ENCODE results near the gene FGF22.

FGF22 gene

GRCh38 chr19:676339-677105 is 36.8 kb downstream of the FGF22 start, which contains the start of gene FSTL3:
Gene FSTL3, plus strand, starts transcription at chr19:676392. Its CDS starts 32 bp downstream, at chr19:676424.
- DNase-seq (ENCODE audit: extremely low read depth in 1 of 2, low read depth in 1 of 2): no peak

DNA sequence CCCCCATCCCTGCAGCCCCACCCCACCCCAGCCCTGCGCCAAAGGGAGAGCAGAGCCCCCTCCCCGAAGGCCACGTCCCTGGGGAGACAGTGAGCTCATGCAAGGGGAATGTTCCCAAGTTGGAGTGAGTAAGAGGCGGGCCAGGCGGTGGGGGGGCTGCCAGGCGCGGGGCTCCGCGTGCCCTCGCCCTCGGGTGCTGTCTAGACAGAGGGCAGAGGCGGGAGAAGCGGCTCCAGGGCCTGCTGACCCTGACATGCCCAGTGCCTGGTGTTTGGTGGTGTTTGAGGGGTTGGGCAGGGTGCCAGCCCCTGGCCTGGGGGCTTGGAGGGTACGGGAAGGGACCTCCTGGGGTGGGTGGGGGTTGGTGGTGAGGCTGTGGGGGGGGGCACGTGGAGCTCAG is 37.5 kb downstream of the FGF22 start:
- DNase-seq (ENCODE audit: extremely low read depth in 1 of 2, low read depth in 1 of 2): no peak

GRCh38 chr19:677601-678436 is 38.1 kb downstream of the FGF22 start:
- DNase-seq (ENCODE audit: extremely low read depth in 1 of 2, low read depth in 1 of 2): no peak

- DNase-seq (ENCODE audit: extremely low read depth in 1 of 2, low read depth in 1 of 2): no peak
Observed at GRCh38 chr19:678791-679388, 39.2 kb downstream of the FGF22 start.

DNA sequence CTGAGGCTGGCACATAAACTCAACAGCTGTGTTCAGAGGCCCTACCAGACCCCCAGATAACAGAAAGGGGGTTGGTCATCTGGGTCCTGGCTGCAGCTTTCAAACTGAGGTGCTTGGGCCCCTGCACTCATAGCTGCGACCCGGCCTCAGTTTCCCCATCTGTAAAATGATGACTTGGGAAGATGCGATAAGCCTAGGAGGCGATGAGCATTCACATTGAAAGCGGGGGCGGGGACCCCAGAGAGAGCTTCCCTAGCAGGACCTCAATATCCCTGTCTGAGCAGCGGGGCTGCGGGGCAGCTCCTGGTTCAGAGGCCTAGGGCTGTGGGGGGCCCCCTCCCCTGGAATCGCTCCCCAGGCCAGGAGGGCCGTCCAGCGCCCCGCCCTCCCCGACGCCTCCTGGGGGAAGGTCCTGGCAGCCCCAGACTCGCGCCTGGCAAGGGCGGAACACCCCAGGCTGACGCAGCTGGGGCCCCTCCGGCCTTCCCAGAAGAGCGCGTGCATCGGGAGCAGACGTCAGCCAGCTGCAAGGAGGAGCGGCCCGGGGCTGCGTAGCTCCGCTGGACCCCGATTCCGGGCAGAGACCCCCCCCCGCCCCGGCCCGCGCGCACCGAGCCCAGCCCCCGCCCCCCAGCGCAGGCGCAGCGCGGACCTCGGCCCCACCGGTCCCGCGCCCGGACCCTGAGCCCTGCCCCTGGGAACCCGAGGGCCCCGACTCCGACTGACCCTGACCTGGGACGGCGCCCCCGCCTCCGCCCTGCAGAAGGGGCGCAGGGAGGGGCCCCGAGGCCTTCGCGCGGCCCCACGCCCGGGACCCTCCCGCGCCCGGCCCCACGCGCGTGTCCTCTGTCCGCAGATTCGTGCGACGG is 40.0 kb downstream of the FGF22 start:
- no peak for DNase-seq (ENCODE audit: extremely low read depth in 1 of 2, low read depth in 1 of 2)

DNA sequence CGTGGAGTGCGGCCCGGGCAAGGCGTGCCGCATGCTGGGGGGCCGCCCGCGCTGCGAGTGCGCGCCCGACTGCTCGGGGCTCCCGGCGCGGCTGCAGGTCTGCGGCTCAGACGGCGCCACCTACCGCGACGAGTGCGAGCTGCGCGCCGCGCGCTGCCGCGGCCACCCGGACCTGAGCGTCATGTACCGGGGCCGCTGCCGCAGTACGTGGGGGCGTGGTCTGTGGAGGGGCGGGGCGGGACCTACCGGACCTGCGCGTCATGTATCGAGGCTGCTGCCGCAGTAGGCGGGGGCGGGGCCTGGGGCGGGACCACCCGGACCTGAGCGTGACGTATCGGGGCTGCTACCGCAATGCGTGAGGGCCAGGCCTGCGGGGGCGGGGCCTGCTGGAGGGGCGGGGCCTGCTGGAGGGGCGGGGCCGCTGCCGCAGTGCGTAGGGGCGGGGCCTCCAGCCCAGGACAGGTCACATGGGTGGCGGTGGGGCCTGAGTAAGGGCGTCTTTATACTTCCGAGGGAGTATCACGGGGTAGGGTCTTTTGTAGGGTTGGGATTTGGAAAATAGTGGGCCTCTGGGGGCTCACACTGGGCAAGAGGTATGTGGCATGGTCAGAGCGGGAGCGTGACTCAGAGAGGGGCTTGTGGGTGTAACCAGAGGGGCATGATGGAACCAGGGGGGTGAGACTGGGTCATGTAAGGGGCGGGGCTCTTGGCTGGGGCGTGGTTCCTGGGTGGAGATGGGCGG is 40.8 kb downstream of the FGF22 start:
- DNase-seq (ENCODE audit: extremely low read depth in 1 of 2, low read depth in 1 of 2): peak; percentile 99

DNA sequence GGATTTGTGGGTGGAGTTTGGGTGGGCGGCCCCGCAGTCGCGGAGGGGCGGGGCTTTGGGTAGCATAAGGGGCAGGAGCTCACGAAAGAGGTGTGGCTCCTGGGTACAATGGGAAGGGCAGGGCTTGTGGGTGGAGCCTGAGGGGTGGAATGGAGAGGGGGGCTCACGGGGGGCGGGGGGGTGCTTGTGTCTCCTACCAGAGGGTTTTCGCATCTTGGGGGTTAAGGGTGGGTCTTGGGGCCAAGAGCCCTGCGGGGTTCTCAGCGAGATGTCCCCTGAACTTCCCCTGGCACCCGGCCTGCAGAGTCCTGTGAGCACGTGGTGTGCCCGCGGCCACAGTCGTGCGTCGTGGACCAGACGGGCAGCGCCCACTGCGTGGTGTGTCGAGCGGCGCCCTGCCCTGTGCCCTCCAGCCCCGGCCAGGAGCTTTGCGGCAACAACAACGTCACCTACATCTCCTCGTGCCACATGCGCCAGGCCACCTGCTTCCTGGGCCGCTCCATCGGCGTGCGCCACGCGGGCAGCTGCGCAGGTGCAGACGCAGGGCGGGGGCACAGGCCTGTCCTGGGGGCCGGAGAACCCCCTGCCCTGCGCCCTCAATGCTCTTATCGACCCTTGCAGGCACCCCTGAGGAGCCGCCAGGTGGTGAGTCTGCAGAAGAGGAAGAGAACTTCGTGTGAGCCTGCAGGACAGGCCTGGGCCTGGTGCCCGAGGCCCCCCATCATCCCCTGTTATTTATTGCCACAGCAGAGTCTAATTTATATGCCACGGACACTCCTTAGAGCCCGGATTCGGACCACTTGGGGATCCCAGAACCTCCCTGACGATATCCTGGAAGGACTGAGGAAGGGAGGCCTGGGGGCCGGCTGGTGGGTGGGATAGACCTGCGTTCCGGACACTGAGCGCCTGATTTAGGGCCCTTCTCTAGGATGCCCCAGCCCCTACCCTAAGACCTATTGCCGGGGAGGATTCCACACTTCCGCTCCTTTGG is 41.6 kb downstream of the FGF22 start:
- no peak for DNase-seq (ENCODE audit: extremely low read depth in 1 of 2, low read depth in 1 of 2)

DNA sequence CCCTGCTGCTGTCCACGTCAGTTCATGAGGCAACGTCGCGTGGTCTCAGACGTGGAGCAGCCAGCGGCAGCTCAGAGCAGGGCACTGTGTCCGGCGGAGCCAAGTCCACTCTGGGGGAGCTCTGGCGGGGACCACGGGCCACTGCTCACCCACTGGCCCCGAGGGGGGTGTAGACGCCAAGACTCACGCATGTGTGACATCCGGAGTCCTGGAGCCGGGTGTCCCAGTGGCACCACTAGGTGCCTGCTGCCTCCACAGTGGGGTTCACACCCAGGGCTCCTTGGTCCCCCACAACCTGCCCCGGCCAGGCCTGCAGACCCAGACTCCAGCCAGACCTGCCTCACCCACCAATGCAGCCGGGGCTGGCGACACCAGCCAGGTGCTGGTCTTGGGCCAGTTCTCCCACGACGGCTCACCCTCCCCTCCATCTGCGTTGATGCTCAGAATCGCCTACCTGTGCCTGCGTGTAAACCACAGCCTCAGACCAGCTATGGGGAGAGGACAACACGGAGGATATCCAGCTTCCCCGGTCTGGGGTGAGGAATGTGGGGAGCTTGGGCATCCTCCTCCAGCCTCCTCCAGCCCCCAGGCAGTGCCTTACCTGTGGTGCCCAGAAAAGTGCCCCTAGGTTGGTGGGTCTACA is 43.1 kb downstream of the FGF22 start:
- DNase-seq (ENCODE audit: extremely low read depth in 1 of 2, low read depth in 1 of 2): no peak

DNA sequence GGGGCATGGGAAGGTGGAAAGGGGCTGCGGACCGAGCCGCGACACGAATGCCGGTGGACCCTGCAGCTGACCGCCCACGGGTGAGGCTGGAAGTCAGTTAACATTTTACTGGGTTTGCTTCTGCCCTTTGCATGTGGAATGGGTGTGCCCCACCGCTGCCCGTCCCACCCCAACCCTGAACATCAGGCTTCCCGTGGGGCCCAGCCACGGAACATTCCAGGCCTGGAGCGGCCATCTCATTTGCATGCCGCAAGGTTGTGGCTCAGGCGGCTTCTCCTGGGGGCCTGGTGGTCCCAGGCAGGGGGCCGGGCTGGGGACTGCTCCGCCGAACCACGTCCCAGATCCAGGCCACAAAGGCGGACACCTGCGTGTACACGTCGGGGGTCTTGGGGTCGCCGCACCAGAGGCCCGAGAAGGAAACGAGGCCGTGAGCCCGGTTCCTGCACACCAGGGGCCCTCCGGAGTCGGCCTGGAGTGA is 45.8 kb downstream of the FGF22 start:
- no peak for DNase-seq (ENCODE audit: extremely low read depth in 1 of 2, low read depth in 1 of 2)

DNA sequence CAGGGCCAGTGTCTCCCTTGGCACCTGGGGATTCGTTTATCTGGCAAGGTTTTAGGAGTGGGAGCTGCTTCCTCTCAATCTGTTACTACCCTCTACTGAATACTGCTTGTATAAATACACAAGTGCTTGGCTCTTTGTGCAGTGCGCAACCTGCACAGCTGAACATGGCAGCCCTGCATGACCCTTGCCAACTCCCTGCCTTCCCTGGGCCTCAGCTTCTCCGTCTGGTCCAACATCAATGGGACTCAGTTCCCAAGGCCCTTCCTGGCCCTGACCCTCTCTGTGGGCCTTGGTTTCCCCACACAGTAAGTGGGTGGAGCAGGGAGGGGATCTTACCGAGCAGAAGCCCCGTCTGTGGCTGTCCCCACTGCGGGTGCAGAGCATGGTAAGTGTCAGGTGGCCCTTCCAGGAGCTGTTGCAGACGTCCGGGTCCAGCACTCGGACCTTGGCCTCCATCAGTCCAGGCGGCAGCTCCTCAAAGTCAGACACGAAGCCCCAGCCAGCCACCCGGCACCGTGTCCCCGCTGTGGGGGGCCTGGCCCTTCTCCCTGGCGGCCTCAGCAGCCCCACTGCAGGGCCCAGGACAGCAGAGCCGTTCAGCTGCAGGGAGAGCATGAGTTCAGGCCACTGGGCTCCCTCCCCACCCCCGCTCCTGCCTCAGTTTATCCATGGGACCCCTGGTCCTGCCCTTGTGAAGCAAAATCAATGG is 47.1 kb downstream of the FGF22 start:
- no peak for DNase-seq (ENCODE audit: extremely low read depth in 1 of 2, low read depth in 1 of 2)

DNA sequence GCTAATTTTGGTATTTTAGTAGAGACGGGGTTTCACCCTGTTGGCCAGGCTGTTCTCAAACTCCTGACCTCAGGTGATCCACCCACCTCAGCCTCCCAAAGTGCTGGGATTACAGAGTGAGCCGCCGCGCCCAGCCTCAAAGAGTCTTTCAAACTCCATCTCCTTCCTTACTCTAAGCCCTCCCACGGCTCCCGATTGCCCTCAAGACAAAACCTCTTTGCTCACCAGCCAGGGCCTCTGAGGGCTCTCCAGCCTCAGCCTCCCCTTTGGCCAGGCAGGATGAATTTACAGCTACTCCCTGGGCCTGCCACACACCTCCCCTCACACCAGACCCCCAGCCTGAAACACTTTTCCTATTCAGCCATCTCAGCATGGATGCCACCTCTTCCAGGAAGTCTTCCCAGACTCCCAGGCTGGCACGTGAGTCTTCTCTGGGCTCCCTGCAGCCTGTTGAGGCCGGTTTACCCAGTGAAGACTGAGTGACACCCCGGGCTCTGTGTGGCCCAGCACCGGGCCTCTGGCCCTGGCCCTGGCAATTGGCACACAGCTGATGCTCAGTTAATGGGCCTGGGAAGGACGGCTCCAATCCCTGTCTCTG is 48.0 kb downstream of the FGF22 start:
- DNase-seq (ENCODE audit: extremely low read depth in 1 of 2, low read depth in 1 of 2): no peak

- no peak for DNase-seq (ENCODE audit: extremely low read depth in 1 of 2, low read depth in 1 of 2)
Observed at GRCh38 chr19:688214-688613, 48.5 kb downstream of the FGF22 start.

DNA sequence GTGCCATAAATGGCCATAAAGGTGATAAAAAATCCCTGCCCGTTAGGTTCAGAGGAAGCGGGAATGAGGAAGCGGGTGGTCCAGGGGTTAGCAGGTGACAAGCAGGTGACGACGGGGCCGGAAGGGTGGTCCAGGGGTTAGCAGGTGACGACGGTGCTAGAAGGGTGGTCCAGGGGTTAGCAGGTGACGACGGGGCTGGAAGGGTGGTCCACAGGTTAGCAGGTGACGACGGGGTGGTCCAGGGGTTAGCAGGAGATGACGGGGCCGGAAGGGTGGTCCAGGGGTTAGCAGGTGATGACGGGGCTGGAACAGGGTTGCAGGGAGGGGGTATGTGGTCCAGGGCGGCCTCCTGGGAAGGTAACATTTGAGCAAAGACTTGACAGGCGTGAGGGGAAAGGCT is 49.3 kb downstream of the FGF22 start:
- DNase-seq (ENCODE audit: extremely low read depth in 1 of 2, low read depth in 1 of 2): no peak

GRCh38 chr19:690203-690602 is 50.5 kb downstream of the FGF22 start:
- DNase-seq (ENCODE audit: extremely low read depth in 1 of 2, low read depth in 1 of 2): no peak

Measured in stimulated activated CD8-positive, alpha-beta memory T cell treated with anti-CD3 and anti-CD28 coated beads, Interleukin-7, amount 100 ng/mL, for 48 hours (primary cell).